Kidney (tissue), 14 donors: ENCODE data around the gene EPHA2. TPM values are rescaled to one million over a fixed set of nuclear protein-coding genes. Genes with fewer than 3 reads are reported as not detected.
"Not testable (repeated sequence)": the region's sequence is repeated elsewhere in the genome, so short reads cannot be mapped to it uniquely, and the experiment has no call there.

Experiments used
- DNase-seq, 5 donors: peaks; one replicate each; pipeline ENCODE4 v3.0.0-alpha.2; 2013 to 2020
- FAIRE-seq: peaks from 2 replicates; lab custom pipeline; 2012; peaks lifted over from hg19 to GRCh38; lab: Jason Lieb, UNC
- H3K27ac ChIP-seq, 2 donors: one replicate each; pipeline ENCODE4 v1.7.0; 2013; ENCODE audit warnings: low read depth in 2 of 2, low read length in 2 of 2, inconsistent platforms in 1 of 2
- H3K27me3 ChIP-seq: one replicate; pipeline ENCODE4 v1.7.1; 2013; ENCODE audit warnings: low read length, inconsistent platforms; ENCODE audit not compliant: control insufficient read depth, insufficient read depth
- H3K36me3 ChIP-seq, 3 donors: one replicate each; pipeline versions ENCODE4 v1.7.0 to v1.7.1; 2013; ENCODE audit warnings: low read length in 3 of 3, control low read depth in 1 of 3, inconsistent platforms in 1 of 3; ENCODE audit not compliant: insufficient read depth in 3 of 3, control insufficient read depth in 2 of 3
- H3K4me1 ChIP-seq, 3 donors: one replicate each; pipeline versions ENCODE4 v1.7.0 to v1.7.1; 2013; ENCODE audit warnings: low read length in 3 of 3, inconsistent platforms in 1 of 3, low read depth in 1 of 3; ENCODE audit not compliant: control insufficient read depth in 2 of 3, insufficient read depth in 2 of 3
- H3K4me3 ChIP-seq, 3 donors: one replicate each; pipeline versions ENCODE4 v1.7.0 to v1.8.1; 2013; ENCODE audit warnings: low read length in 3 of 3, control low read depth in 1 of 3, inconsistent platforms in 1 of 3
- H3K9ac ChIP-seq, 3 donors: one replicate each; pipeline versions ENCODE4 v1.7.0 to v1.7.1; 2013; ENCODE audit warnings: low read length in 3 of 3, control low read depth in 1 of 3, inconsistent platforms in 1 of 3
- H3K9me3 ChIP-seq, 3 donors: one replicate each; pipeline versions ENCODE4 v1.7.0 to v1.7.1; 2013; ENCODE audit warnings: low read length in 3 of 3, control low read depth in 1 of 3, inconsistent platforms in 1 of 3; ENCODE audit not compliant: control insufficient read depth in 2 of 3, insufficient read depth in 1 of 3
- CTCF ChIP-seq: IDR thresholded peaks from 3 replicates; pipeline ENCODE4 v1.5.1; 2012; ENCODE audit warnings: mild to moderate bottlenecking, moderate library complexity, borderline replicate concordance; ENCODE audit not compliant: insufficient read depth; ENCODE audit errors: extremely low read depth
- intact Hi-C: fragments of 100-400 bp; cut with DNase I; formaldehyde crosslinking; loops from one replicate; pipeline ENCODE4 v1.11.1; 2022
- polyA plus RNA-seq: library from polyadenylated mRNA; stranded (reverse); fragments of 350-450 nt; fragmentation: Illumina TruSeq; extraction: RNeasy Lipid Tissue Mini Kit (QIAGEN cat#74804); gene quantifications from one replicate; pipeline ENCODE4 v1.2.3, GENCODE V29; 2014; ENCODE audit warnings: low read depth, low replicate concordance; ENCODE audit not compliant: insufficient read depth
- total RNA-seq: library from RNA; stranded (reverse); fragmentation: NEBNext Ultra II Directional; extraction: Animal tissue kit (Norgen Biotek cat#: 25700); gene quantifications from one replicate; pipeline ENCODE4 v1.2.1, GENCODE V29; 2021
- donor health status: control.
- donor health status: control.
- donor health status: control.
- donor health status: control.
- donor health status: control.
- donor health status: DM: yes; HTN: yes; CAD: no.
- donor health status: Normal renal cell carcinoma (clear cell type).

EPHA2 gene
- total and polyA plus RNA-seq, 2 donors from 2014 or later, result 5.5 to 34.2 TPM

DNA sequence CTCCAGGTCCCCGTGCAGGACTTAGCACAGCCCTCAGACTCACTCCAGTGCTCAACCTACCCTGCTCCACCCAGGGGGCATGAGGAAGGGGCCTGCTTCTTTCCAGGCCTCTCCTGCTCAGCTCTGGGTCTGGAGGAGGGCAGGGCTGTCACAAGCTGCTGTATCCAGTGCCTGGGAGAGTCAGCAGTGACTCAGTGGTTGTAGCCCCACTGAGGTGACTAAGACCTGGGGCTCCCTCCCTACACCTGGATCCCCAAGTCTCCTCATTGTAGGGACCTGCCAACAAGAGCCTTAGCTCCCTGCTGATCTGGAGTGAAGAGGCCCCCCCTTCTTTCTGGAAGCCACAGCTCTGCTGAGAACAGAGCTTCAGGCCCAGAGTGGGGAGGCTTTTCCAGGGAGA lies 46.3 kb downstream of the EPHA2 start:
- H3K9me3 ChIP-seq, result peaks cover 0 to 4% (median 0%) of the 10 kb centered on the region in 3 donors
- H3K4me1 ChIP-seq, result peaks cover 0 to 2% (median 0%) of the 10 kb centered on the region in 3 donors
- no peak overlapping the region for H3K27ac ChIP-seq
- intact Hi-C loops, result no loop called here
- H3K9ac ChIP-seq, result no peak overlapping the region
- no peak overlapping the region for H3K4me3 ChIP-seq
- no peak for TF ChIP-seq CTCF
- DNase-seq (peak in 1 of 5 donors; percentile 20), FAIRE-seq (no peak)
- H3K27me3 ChIP-seq, result no peaks in the 10 kb centered on the region
- no peaks in the 10 kb centered on the region for H3K36me3 ChIP-seq

- DNase-seq, H3K9me3 ChIP-seq, H3K4me1 ChIP-seq, H3K4me3 ChIP-seq, H3K9ac ChIP-seq, H3K27ac ChIP-seq, FAIRE-seq, intact Hi-C loops, H3K36me3 ChIP-seq, H3K27me3 ChIP-seq: not testable (repeated sequence)
These were observed 48.8 kb downstream of the EPHA2 start for GRCh38 chr1:16107039-16107438.

- intact Hi-C loops, result no loop called here
- peak; percentile 2 to 84 (median 55) for DNase-seq
These were observed 54.2 kb downstream of the EPHA2 start for GRCh38 chr1:16101623-16102022.

DNA sequence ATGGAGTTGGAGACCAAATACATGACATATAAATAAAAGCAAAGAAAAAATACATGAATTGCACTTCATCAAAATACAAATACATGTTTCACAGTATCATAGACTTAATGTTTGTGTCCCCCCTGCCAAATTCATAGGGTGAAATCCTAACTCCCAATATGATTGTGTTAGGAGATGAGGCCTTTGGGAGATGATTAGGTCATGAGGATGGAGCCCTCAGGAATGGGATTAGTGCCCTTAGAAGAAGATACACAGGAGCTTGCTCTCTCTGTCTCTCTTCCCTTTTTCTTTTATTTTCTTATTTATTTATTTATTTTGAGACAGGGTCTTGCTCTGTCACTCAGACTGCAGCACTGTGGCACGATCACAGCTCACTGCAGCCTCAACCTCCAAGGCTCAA lies 56.5 kb downstream of the EPHA2 start:
- intact Hi-C loops, result no loop called here
- no peak for DNase-seq
- Histone ChIP-seq H3K9me3 (no peaks in the 10 kb centered on the region), H3K9ac (no peak overlapping the region), H3K27ac (no peak overlapping the region), H3K36me3 (no peaks in the 10 kb centered on the region), H3K4me3 (no peak overlapping the region), H3K4me1 (no peaks in the 10 kb centered on the region), H3K27me3 (no peaks in the 10 kb centered on the region)
- FAIRE-seq, result no peak
- no peak for TF ChIP-seq CTCF

More at GRCh38 chr1:16101623-16102022, 54.2 kb downstream of the EPHA2 start:
- Histone ChIP-seq H3K4me3 (no peak overlapping the region), H3K36me3 (no peaks in the 10 kb centered on the region), H3K9ac (no peak overlapping the region), H3K27ac (no peak overlapping the region), H3K4me1 (no peaks in the 10 kb centered on the region), H3K27me3 (no peaks in the 10 kb centered on the region), H3K9me3 (no peaks in the 10 kb centered on the region)
- FAIRE-seq, result no peak
- no peak for TF ChIP-seq CTCF
